Stimulated activated CD8-positive, alpha-beta memory T cell treated with anti-CD3 and anti-CD28 coated beads, Interleukin-7, amount 100 ng/mL, for 48 hours (primary cell): ENCODE measurements around the gene GANC.

ENCODE experiments used
- DNase-seq, 2 donors: peaks; one replicate each; pipeline ENCODE4 v3.0.0-alpha.2; 2020; ENCODE audit warnings: low read depth in 1 of 2; ENCODE audit errors: extremely low read depth in 1 of 2

The GANC gene

DNA sequence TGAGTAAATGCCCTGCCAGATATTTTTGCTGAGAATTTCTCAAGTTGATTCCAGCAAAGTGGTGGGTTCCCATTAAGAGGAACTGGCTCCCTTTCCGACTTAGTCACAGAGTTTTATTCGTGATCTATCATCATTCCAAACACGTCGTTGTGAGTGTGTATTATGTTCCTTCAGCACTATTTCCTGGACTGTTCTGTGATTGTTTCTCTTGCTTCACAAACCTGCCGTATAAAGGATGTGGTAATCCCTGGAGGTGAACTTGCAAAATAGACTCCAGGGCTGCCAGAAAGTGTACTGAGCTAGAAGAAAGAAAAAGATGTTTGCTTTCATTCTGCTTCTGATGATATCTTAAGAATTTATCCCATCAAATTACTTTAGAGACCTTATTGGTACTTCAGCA is 71.8 kb downstream of the GANC start:
- no peak for DNase-seq

DNA sequence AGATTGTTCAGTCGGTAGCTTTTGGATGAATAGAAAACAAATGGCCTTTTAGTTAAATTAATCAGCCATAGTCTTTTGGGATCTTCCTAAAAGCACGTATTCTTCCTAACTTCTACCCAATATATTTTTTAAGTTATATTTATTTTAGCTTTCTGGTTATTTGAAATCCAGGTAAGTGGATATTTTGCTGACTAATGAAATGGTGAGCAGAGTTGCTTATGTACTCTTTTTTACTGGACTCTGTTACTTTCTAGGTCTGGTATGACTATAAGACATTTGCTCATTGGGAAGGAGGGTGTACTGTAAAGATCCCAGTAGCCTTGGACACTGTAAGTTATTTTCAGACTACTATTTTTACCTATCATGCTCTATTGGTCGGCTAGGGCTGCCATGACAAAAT is 72.5 kb downstream of the GANC start:
- no peak for DNase-seq

DNA sequence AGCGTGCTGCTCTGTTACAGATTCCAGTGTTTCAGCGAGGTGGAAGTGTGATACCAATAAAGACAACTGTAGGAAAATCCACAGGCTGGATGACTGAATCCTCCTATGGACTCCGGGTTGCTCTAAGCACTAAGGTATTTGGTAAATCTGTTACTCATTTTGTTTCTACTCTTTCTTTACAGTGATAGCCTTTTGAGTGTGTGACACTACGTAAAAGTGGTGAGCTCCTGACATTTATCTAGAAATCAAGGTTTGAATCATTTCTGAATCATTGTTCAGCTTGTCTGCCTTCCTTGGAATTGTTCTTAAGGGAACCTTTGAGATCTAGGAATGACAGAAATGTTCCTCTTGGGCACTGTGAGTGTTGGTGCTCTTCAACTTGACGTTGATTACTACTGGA is 75.1 kb downstream of the GANC start:
- DNase-seq, result no peak

DNA sequence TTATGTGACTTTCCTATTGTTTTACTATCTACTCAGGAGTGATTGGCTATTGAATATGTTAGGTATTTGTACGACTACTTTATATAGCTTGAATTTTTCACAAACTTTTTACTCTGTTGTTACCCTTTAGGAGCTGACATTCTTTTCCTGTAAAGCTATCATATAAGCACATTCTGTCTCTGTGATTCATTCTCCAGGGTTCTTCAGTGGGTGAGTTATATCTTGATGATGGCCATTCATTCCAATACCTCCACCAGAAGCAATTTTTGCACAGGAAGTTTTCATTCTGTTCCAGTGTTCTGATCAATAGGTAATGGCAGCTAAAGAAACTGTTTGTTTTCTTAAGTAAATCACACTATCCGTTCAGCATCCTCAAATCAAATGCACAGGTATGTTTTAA is 76.2 kb downstream of the GANC start:
- DNase-seq, result no peak

GRCh38 chr15:42352401-42352800 is 79.4 kb downstream of the GANC start:
- DNase-seq, result no peak

GRCh38 chr15:42353061-42353460 is 80.1 kb downstream of the GANC start:
- DNase-seq, result no peak

- DNase-seq, result no peak
Observed at GRCh38 chr15:42354824-42355223, 81.8 kb downstream of the GANC start.

- DNase-seq, result no peak
Observed at GRCh38 chr15:42355291-42355690, 82.3 kb downstream of the GANC start.

DNA sequence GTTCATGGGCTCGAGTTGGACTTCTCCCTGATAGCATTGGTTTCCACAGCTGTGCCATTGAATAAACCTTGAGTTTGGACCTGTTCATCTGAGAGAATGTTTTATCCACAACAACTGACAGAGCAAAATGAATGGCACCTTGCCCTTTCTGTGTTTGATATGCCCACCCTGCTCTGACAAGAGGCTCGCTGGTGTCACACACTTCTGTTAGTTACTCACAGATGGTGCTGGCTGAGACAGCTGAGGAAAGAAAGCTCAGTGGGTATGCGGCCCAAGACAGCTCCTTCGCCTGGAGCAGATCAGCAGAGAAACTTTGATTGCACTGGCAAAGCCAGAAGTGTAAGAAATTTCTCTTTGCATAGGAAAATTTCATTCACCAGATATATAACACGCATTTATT is 83.8 kb downstream of the GANC start:
- DNase-seq, result no peak

DNA sequence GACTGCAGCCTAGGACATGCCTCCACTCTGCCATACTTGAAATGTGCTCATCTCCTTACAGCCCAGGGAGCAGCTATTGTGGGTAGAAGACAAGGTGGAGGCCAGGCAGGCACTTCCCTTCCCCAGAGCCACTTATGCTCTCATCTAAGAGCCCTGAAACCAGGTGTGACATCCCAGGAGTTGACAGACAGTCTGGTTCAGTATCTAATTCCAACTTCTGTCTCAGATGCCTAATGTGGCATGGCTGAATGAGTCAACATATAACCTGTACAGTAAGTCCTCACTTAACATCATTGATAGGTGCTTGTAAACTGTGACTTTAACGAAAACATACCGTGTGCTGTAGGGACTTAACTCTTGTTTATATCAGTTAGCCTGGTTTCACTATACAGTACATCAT is 85.1 kb downstream of the GANC start:
- no peak for DNase-seq

DNA sequence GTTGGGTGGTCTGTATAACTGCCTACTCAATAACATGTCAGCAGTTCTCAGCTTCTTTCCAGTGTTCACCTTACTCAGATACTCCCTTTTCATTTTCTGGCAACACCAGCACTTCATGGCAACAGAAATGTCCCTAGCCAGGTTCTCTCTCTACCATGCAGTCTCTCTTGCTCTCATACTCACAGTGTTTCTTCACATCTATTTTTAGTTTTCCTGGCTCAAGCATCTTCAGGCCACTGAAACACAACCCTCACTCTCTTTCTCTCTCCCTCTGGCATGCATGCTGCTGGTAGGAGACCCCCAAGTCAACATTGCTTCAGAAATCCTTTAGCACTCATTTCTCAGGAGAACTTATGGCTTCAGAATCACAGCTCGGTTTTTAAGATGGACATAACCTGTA is 86.2 kb downstream of the GANC start, which contains the start of gene CAPN3:
CAPN3 (plus strand) TSS at position 253 of the 400 bp plus-strand sequence. CDS start 305 bp downstream, outside the sequence.
- DNase-seq, result no peak

- DNase-seq, result no peak
Observed at GRCh38 chr15:42359985-42360384, 87.0 kb downstream of the GANC start.

GRCh38 chr15:42360535-42361112 is 87.6 kb downstream of the GANC start:
- DNase-seq, result no peak

- DNase-seq, result no peak
Observed at GRCh38 chr15:42363487-42363886, 90.5 kb downstream of the GANC start.

GRCh38 chr15:42363942-42364341 is 90.9 kb downstream of the GANC start:
- DNase-seq, result no peak

DNA sequence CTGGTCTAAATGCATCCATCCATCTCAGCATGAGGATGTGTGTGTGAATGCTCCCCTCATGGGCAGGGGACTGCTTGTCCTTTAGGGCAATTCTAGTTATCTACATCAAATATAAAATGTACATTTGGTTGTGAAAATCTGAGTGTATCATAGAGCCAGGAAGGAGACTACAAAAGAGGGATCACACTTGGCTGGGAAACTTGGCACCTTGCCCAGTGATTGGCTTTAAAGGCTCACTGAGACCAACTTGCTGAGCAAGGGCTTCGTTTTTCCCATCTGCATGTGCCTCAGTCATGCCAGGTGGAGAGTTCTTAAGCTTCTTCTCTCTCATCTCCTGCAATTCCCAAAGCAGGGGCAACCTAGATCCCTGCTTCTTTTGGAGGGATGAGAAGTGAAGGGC is 91.5 kb downstream of the GANC start:
- DNase-seq, result no peak

DNA sequence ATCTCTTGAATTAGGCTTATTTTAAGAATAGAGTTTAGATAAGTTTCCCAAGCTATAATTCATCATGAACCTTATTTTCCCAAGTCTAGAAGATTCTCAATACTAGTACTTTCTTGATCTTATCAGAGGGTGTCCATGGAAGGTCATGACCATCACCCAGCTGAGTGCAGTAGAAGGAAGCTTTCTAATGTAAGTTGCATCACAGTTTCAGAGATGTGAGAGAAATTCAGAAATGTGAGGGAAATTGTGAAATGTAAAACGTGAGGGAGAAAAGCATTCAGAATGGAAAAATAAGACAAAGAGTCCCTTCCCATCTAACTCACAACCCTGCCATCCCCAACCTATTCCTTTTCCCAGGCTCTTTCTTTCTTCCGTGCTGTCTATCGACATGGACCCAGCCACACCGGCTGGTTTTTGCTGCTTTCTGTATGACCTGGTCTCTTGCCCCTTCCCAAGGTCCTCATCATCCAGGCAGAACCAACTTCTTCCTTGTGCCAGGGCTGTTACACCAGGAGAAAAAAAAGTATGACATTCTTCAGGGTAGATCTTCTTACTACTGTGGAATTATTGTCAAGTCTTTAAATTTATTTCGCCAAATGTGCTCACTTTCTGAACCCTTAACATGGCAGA is 93.0 kb downstream of the GANC start:
- DNase-seq, result no peak

DNA sequence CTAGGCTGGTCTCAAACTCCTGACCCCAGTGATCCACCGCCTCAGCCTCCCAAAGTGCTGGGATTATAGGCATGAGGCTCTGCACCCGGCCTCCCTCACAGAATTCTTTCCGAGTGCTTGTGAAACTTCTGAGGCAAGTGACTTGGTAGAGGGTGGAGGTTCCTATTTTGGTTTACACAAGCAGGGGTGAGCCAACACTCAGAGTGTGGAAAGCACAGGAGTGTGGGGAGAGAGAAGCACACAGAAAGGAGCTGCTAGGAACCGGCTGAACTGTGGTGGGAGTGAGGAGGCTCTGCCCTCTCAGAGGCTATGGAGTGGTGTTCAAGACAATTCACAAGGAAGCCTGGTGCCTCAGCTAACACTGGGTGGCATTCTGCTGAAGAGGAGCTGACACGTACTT is 94.0 kb downstream of the GANC start:
- DNase-seq, result no peak

DNA sequence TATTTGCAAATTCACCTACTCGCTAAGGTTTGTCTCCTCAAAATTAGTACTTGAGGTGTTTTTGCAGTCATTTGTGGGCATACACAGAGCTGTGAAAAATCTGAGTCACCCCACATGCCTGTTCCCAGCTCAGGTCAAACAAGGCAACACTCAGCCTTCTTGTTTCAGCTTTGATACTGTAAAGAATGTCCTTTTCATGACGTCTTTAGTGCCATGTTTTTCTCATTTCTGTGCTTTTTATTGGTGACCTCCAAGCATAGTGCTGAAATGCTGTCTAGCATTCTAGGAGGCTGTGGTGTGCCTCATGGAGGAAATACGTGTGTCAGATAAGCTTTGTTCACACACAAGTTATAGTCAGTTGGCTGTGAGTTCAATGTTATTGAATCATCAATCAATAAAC is 95.1 kb downstream of the GANC start:
- no peak for DNase-seq

DNA sequence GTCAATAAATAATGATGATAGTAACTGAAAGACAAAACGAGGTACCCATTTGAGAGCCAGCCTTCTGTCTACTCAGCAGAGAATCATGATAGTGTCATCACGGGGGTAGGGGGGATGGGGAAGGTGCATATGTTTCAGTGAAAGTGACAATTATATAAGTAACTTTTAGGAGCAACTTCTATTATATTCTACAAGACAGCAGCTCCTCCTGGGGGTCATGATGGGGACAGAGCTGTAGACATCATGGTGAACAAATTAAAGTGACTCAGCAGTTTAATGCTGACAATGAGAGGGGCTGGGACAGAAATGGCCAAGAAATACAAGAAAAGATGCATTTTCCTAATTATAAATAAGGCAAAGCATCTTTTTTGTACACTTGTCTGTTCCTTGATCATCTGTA is 98.1 kb downstream of the GANC start:
- no peak for DNase-seq

- no peak for DNase-seq
Observed at GRCh38 chr15:42373274-42373673, 100.3 kb downstream of the GANC start.

- no peak for DNase-seq
Observed at GRCh38 chr15:42373936-42374335, 100.9 kb downstream of the GANC start.

GRCh38 chr15:42374810-42375209 is 101.8 kb downstream of the GANC start:
- DNase-seq, result no peak
